Glutamatergic neuron (in vitro differentiated cells): Measurements from ENCODE around the gene HNRNPUL1. TPM values are rescaled to one million over a fixed set of nuclear protein-coding genes. Genes with fewer than 3 reads are reported as not detected.

Source experiments
- DNase-seq: peaks from one replicate; pipeline ENCODE4 v3.0.0; 2022
- H3K27ac Mint-ChIP-seq: one replicate; pipeline ENCODE4 v1.8.0; 2020; ENCODE audit warnings: mild to moderate bottlenecking, mixed read lengths, inconsistent platforms; ENCODE audit not compliant: unreplicated experiment
- H3K27me3 Mint-ChIP-seq: one replicate; pipeline ENCODE4 v1.8.0; 2020; ENCODE audit warnings: mild to moderate bottlenecking, moderate library complexity, mixed read lengths, inconsistent platforms; ENCODE audit not compliant: unreplicated experiment
- H3K36me3 Mint-ChIP-seq: one replicate; pipeline ENCODE4 v1.8.0; 2020; ENCODE audit warnings: mild to moderate bottlenecking, mixed read lengths, inconsistent platforms; ENCODE audit not compliant: unreplicated experiment
- H3K4me1 Mint-ChIP-seq: one replicate; pipeline ENCODE4 v1.8.0; 2020; ENCODE audit warnings: mild to moderate bottlenecking, low read depth, mixed read lengths, inconsistent platforms; ENCODE audit not compliant: unreplicated experiment
- H3K4me3 Mint-ChIP-seq: one replicate; pipeline ENCODE4 v1.8.0; 2020; ENCODE audit warnings: mild to moderate bottlenecking, mixed read lengths, inconsistent platforms; ENCODE audit not compliant: unreplicated experiment
- H3K9me3 Mint-ChIP-seq: one replicate; pipeline ENCODE4 v1.8.0; 2020; ENCODE audit warnings: mild to moderate bottlenecking, moderate library complexity, mixed read lengths, inconsistent platforms; ENCODE audit not compliant: unreplicated experiment
- CTCF ChIP-seq: fragments of 200-600 bp; sonication (generic); IDR thresholded peaks from one replicate; pipeline ENCODE4 v1.5.0; 2021; ENCODE audit not compliant: partially characterized antibody, unreplicated experiment
- total RNA-seq: library from RNA; stranded (reverse); fragmentation: NEBNext Ultra II Directional; extraction: Animal tissue kit (Norgen Biotek cat#: 25700); gene quantifications from one replicate; pipeline ENCODE4 v1.2.1, GENCODE V29; 2021; ENCODE audit not compliant: unreplicated experiment

The HNRNPUL1 gene
- total RNA-seq, 1 donor from 2014 or later = 201 TPM

GRCh38 chr19:41323430-41324125, 59.4 kb downstream of the HNRNPUL1 start:
- peak overlapping the region; percentile 97 for H3K27ac Mint-ChIP-seq
- H3K4me1 Mint-ChIP-seq = peaks cover 52% of the 10 kb centered on the region
- peak overlapping the region; percentile 83 for H3K4me3 Mint-ChIP-seq
- no peak for TF ChIP-seq CTCF
- no peaks in the 10 kb centered on the region for H3K36me3 Mint-ChIP-seq
- DNase-seq = peak; percentile 67
- peaks cover 25% of the 10 kb centered on the region for H3K27me3 Mint-ChIP-seq
- peaks cover 22% of the 10 kb centered on the region for H3K9me3 Mint-ChIP-seq

- Mint-ChIP-seq H3K27me3 (peaks cover 31% of the 10 kb centered on the region), H3K36me3 (no peaks in the 10 kb centered on the region), H3K27ac (peak overlapping the region; percentile 97), H3K4me1 (peaks cover 58% of the 10 kb centered on the region), H3K4me3 (peak overlapping the region; percentile 82), H3K9me3 (peaks cover 24% of the 10 kb centered on the region)
- DNase-seq = no peak
- TF ChIP-seq CTCF = no peak
Observed at GRCh38 chr19:41324231-41324702, 60.1 kb downstream of the HNRNPUL1 start.

GRCh38 chr19:41324921-41325639, 60.9 kb downstream of the HNRNPUL1 start:
- TF ChIP-seq CTCF = no peak
- Mint-ChIP-seq H3K27me3 (peaks cover 29% of the 10 kb centered on the region), H3K36me3 (no peaks in the 10 kb centered on the region), H3K4me3 (peak overlapping the region; percentile 82), H3K27ac (peak overlapping the region; percentile 97), H3K4me1 (peaks cover 58% of the 10 kb centered on the region), H3K9me3 (peaks cover 24% of the 10 kb centered on the region)
- peak; percentile 60 for DNase-seq

GRCh38 chr19:41325640-41325946, 61.4 kb downstream of the HNRNPUL1 start:
- Mint-ChIP-seq H3K27me3 (peaks cover 30% of the 10 kb centered on the region), H3K27ac (peak overlapping the region; percentile 96), H3K4me1 (peaks cover 60% of the 10 kb centered on the region)

More at GRCh38 chr19:41325640-41325946, 61.4 kb downstream of the HNRNPUL1 start:
- no peak for DNase-seq
- H3K9me3 Mint-ChIP-seq = peaks cover 24% of the 10 kb centered on the region
- TF ChIP-seq CTCF = no peak
- peak overlapping the region; percentile 80 for H3K4me3 Mint-ChIP-seq
- H3K36me3 Mint-ChIP-seq = no peaks in the 10 kb centered on the region
